ENCODE measurements around the gene STOM.

GRCh38 chr9:121298016-121298538 lies 72.0 kb downstream of the STOM start:
- TF ChIP-seq POLR2AphosphoS5 (IDR thresholded peaks at IDR 0.05; ENCODE audit: low read depth, low read length) (no peak), REST (IDR thresholded peaks at IDR 0.05; ENCODE audit: insufficient read depth in 1 of 2, low read depth in 2 of 2, low read length in 2 of 2) (no peak)
